HG02571 (cell line): ENCODE measurements around the gene TSHZ1.

Source experiments
- ATAC-seq: cut with Tn5 transposase; IDR thresholded peaks from one replicate; pipeline ENCODE4 v1.9.1; 2021; ENCODE audit warnings: mild to moderate bottlenecking, moderate library complexity; ENCODE audit not compliant: unreplicated experiment

Gene TSHZ1

GRCh38 chr18:75210274-75211001, at the start of gene TSHZ1:
Gene TSHZ1 (plus strand): TSS chr18:75210797. CDS start chr18:75211877, 1,080 bp downstream.
- peak; percentile 32 for ATAC-seq

DNA sequence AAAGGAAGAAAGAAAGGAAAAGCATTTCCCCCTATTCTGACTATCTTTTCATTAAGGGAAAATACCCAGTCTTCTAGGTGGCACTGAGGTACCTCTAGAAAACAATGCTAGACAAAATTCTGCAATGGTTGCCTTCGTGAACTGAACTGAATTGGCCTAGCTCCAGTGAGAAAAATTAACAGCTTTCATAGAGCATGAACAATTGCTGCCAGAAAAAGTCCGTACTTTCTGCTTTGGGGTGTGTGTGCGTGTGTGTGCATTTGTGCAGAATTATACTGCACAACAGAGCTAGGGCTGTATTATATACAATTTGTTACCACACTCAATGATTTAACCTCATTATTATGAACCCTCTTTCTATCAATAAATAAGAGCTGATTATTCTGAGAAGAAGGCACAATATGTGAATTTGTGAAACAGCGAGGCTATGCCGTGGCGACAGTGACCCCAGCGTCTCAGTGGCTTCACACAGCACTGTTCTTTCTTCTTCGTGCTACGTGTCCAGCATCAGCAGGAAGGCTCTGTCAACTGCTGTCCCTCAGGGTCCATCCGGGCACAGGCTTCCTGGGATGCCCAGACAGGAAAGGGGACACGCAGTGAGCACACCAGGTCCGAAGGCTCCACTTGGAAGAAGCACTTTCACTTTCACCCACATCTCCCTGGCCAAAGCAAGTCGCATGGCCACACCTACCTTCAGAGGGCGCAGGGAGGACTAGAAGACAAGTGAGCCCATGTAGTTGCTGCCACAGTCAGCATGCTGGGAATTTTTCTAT, 49.2 kb upstream of the TSHZ1 start:
- no peak for ATAC-seq

- no peak for ATAC-seq
Observed at GRCh38 chr18:75162467-75162866, 48.1 kb upstream of the TSHZ1 start.

GRCh38 chr18:75162978-75163377, 47.6 kb upstream of the TSHZ1 start:
- no peak for ATAC-seq

GRCh38 chr18:75163736-75164135, 46.9 kb upstream of the TSHZ1 start:
- no peak for ATAC-seq

GRCh38 chr18:75164479-75164878, 46.1 kb upstream of the TSHZ1 start:
- ATAC-seq, result no peak

GRCh38 chr18:75165926-75166325, 44.7 kb upstream of the TSHZ1 start:
- ATAC-seq, result no peak

GRCh38 chr18:75167137-75167536, 43.5 kb upstream of the TSHZ1 start:
- ATAC-seq, result no peak

DNA sequence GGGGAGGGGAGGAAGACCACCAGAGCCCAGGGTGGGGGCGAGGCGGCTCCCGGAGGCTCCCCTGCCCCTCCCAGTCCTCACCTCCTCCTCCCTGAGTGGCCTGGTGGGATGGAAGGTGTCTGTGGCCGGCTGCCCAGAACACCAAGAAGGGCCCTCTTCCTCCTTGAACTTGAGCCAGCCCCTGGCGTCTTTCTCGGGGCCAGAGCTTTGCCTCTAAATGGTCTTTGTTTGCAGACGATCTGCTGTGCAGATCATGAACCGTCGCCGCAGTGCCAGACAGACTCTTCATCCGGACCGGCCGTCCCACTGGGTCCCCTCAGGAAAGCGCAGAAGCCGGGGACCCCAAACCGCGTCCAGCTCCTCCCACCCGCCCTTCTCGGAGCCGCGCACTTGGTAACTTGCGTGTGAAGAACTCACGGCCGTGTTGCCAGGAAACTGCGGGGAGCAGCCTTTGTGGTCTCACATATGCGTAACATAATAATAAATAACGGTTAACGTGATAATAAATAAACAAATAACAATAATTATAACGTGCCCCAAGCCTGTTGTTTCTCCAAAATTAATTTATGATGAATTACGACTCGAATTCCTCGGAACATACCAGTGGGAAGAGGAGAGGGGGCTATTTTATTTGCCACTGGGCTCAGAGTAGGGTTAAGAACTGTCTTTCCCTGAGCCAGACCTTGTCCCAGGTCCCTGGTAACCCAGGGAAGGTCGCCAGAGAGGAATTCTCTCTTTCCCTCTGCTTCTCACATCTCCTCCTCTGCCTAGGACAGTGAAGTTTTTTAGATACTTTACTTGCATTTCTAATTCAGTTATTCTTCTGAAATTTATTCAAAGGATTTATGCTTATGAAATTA, 42.6 kb upstream of the TSHZ1 start:
- no peak for ATAC-seq

DNA sequence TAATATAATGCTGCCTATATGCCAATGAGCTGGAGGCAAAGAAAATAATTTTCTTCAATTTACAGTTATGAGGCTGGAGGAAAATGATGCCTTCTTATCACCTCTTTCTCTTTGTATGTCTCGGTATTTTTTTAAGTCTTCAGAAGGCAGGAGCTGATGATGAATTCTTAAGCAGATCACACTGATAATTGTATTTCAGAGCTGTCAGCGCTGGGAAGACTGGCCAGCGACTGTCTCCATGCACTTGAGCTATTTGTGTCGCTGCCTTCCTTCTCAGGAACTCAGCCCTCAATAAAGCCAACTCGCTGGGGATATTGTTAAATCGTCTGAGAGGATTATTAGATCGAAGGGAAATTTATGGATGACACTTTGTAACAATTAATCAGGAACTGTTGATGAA, 42.0 kb upstream of the TSHZ1 start:
- no peak for ATAC-seq

GRCh38 chr18:75169411-75169810, 41.2 kb upstream of the TSHZ1 start:
- no peak for ATAC-seq

GRCh38 chr18:75170022-75170789, 40.4 kb upstream of the TSHZ1 start:
- no peak for ATAC-seq

DNA sequence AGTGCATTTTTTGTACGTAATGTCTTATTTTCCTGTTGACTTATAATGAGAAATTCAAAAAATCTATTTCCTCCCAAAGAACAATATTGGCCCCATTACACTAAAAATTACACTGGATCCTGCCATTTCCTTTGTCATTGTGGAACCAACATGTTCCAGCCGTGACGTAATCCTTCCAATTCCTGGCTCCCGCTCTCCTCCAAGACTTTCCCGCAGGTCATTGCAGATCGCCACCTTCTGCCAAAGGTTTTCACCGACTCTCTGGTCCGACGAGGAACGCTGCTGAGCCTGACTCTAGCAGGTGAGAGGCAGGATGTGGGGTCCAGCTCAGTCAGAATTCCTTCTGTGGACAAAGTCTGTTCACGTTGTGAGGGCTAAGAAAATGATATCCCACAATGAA, 39.7 kb upstream of the TSHZ1 start:
- ATAC-seq, result no peak

- ATAC-seq, result peak; percentile 11
Observed at GRCh38 chr18:75172299-75173124, 38.1 kb upstream of the TSHZ1 start.

- ATAC-seq, result peak; percentile 94
Observed at GRCh38 chr18:75173125-75173432, 37.5 kb upstream of the TSHZ1 start.

- ATAC-seq, result no peak
Observed at GRCh38 chr18:75173738-75174137, 36.9 kb upstream of the TSHZ1 start.

DNA sequence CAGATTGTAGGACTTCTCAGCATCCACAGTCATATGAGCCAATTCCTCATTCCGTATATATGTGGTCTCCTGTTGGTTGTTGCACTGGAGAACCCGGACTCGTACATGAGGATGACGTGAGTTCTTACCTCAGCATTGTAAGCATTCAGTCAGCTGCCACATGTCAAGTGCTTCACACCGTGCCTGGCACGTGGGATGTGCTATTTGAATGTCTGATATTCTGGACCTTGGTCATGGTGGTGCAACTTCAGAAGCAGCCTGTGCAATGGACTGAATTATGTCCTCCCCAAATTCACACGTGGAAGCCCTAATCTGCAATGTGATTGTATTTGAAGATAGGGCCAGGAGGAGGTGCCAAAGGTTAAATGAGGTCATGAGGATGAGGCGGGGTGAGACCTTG, 33.7 kb upstream of the TSHZ1 start:
- ATAC-seq, result no peak

GRCh38 chr18:75178376-75178775, 32.2 kb upstream of the TSHZ1 start:
- ATAC-seq, result no peak

- no peak for ATAC-seq
Observed at GRCh38 chr18:75179819-75180600, 30.6 kb upstream of the TSHZ1 start.
